ENCODE measurements around the gene UGT1A5.

DNA sequence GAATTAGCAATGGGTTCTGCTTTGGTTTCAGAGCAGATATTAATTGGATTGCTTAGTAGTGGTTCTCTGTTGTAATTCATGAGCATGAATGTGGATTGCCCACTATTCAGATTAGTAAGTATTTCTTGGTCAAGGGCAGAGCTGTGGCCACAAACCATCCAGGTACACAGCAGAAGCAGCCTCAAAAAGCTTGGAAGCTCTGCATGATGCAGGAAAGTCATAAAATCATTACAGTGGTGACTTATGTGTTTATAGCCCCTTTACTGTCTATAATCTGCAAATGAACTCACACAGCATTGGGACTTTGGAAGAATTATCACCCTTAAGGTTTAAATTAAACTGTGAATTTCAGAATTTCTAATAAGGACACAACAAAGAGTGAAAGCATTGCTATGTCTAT is 45.4 kb downstream of the UGT1A5 start:
- TF ChIP-seq GATA2 (IDR thresholded peaks at IDR 0.05; ENCODE audit: low read depth, low read length) (no peak), GATA3 (IDR thresholded peaks at IDR 0.05; ENCODE audit: low read depth, low read length) (no peak)

Data from SH-SY5Y (cell line).